ENCODE results near the gene LAMC1. TPM values are rescaled to one million over a fixed set of nuclear protein-coding genes. Genes with fewer than 3 reads are reported as not detected.

The LAMC1 gene
- total and polyA plus RNA-seq, 2 donors (not counting 1 experiment from before 2014, with no cell fraction given): 11.5 to 34.0 TPM

GRCh38 chr1:183097438-183098051, 74.3 kb downstream of the LAMC1 start:
- Mint-ChIP-seq H3K9me3 (ENCODE audit: insufficient read depth) (no peaks in the 10 kb centered on the region), H3K4me3 (no peak overlapping the region), H3K27me3 (no peaks in the 10 kb centered on the region), H3K27ac (no peak overlapping the region), H3K4me1 (peaks cover 19% of the 10 kb centered on the region)
- POLR2A ChIA-PET: no interaction called here
- Histone ChIP-seq H3K36me3 (replicated peaks in 1 of 2; ENCODE audit: control extremely low read depth in 1 of 2, control insufficient read depth in 1 of 2, extremely low read depth in 1 of 2, insufficient read depth in 2 of 2, low read length in 1 of 2) (no peaks in the 10 kb centered on the region), H3K4me1 (ENCODE audit: control insufficient read depth in 2 of 2, insufficient read depth in 2 of 2, low read length in 2 of 2) (peaks cover 11% of the 10 kb centered on the region in 2 donors), H2AFZ (ENCODE audit: insufficient read depth, low read depth, low read length, poor library complexity, severe bottlenecking) (no peak overlapping the region), H3K79me2 (ENCODE audit: control insufficient read depth, insufficient read depth, low read length) (peaks cover 20% of the 10 kb centered on the region), H3K9me3 (ENCODE audit: control extremely low read depth in 1 of 3, control insufficient read depth in 2 of 3, insufficient read depth in 1 of 3, low read length in 2 of 3) (no peaks in the 10 kb centered on the region), H3K4me3 (ENCODE audit: control extremely low read depth in 1 of 5, extremely low read depth in 1 of 5, insufficient read depth in 1 of 5, low read depth in 2 of 5, low read length in 4 of 5) (no peak overlapping the region), H3K27me3 (replicated peaks in 1 of 4; ENCODE audit: control extremely low read depth in 1 of 4, control insufficient read depth in 3 of 4, insufficient read depth in 4 of 4, low read length in 3 of 4) (no peaks in the 10 kb centered on the region), H3K9ac (ENCODE audit: low read length) (no peak overlapping the region), H3K27ac (ENCODE audit: low read length in 2 of 2) (no peak overlapping the region), H3K4me2 (replicated peaks; ENCODE audit: low read depth, low read length, poor library complexity, severe bottlenecking) (no peak overlapping the region), H4K20me1 (ENCODE audit: control insufficient read depth, insufficient read depth, low read length, poor library complexity, severe bottlenecking) (peaks cover 18% of the 10 kb centered on the region)
- WGBS (ENCODE audit: insufficient coverage): no CpG with 5 or more reads among the region's 3 CpGs
- intact Hi-C loops (cut with micrococcal nuclease): no loop called here
- CTCF ChIA-PET: no interaction called here
- no peak for TF ChIP-seq CTCF (IDR thresholded peaks at IDR 0.05)
- TF ChIP-seq EZH2 (IDR thresholded peaks at IDR 0.05; ENCODE audit: borderline replicate concordance, insufficient read depth, low read depth, low read length, poor library complexity, severe bottlenecking): no peak
- DNase-seq (no peak), ATAC-seq (ENCODE audit: low read depth) (no peak)

DNA sequence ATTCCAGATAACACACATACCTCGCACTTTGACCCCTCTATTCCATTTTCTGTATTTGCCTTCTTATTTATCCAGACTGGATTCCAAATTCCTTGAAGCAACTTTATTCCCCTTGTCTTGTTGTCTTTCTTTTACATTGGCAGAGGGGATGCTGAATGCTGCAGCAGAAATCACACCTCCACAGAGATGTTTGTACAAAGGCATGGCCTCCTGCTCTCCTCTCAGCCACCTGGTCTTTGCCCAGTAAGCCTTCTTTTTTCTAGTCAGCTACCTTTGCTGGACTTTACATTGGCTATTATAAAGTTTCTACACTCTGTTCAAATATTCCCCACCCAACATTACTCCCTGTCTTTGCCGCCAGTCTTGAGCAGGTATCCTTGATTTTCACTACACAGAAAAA, 75.1 kb downstream of the LAMC1 start:
- intact Hi-C loops (cut with micrococcal nuclease): no loop called here
- H3K4me1 ChIP-seq (ENCODE audit: control insufficient read depth in 2 of 2, insufficient read depth in 2 of 2, low read length in 2 of 2): peaks cover 11 to 13% of the 10 kb centered on the region in 2 donors
- WGBS (ENCODE audit: insufficient coverage): 94% methylated on average over 1 of the region's 2 CpGs
- H3K4me3 Mint-ChIP-seq: no peak overlapping the region
- ChIA-PET CTCF (no interaction called here), POLR2A (no interaction called here)
- no peak overlapping the region for H3K27ac Mint-ChIP-seq
- peaks cover 18% of the 10 kb centered on the region for H3K4me1 Mint-ChIP-seq
- H4K20me1 ChIP-seq (ENCODE audit: control insufficient read depth, insufficient read depth, low read length, poor library complexity, severe bottlenecking): peaks cover 25% of the 10 kb centered on the region
- H3K9ac ChIP-seq (ENCODE audit: low read length): no peak overlapping the region
- H3K4me2 ChIP-seq (replicated peaks; ENCODE audit: low read depth, low read length, poor library complexity, severe bottlenecking): no peak overlapping the region
- ATAC-seq (ENCODE audit: low read depth) (no peak), DNase-seq (no peak)
- no peaks in the 10 kb centered on the region for H3K27me3 Mint-ChIP-seq
- H3K9me3 ChIP-seq (ENCODE audit: control extremely low read depth in 1 of 3, control insufficient read depth in 2 of 3, insufficient read depth in 1 of 3, low read length in 2 of 3): no peaks in the 10 kb centered on the region
- TF ChIP-seq EZH2 (IDR thresholded peaks at IDR 0.05; ENCODE audit: borderline replicate concordance, insufficient read depth, low read depth, low read length, poor library complexity, severe bottlenecking) (no peak), CTCF (IDR thresholded peaks at IDR 0.05) (no peak)
- no peaks in the 10 kb centered on the region for H3K27me3 ChIP-seq (replicated peaks in 1 of 4; ENCODE audit: control extremely low read depth in 1 of 4, control insufficient read depth in 3 of 4, insufficient read depth in 4 of 4, low read length in 3 of 4)
- no peak overlapping the region for H3K27ac ChIP-seq (ENCODE audit: low read length in 2 of 2)
- H3K4me3 ChIP-seq (ENCODE audit: control extremely low read depth in 1 of 5, extremely low read depth in 1 of 5, insufficient read depth in 1 of 5, low read depth in 2 of 5, low read length in 4 of 5): no peak overlapping the region
- no peak overlapping the region for H2AFZ ChIP-seq (ENCODE audit: insufficient read depth, low read depth, low read length, poor library complexity, severe bottlenecking)
- H3K9me3 Mint-ChIP-seq (ENCODE audit: insufficient read depth): no peaks in the 10 kb centered on the region
- peaks cover 0 to 5% of the 10 kb centered on the region in 2 experiments for H3K36me3 ChIP-seq (replicated peaks in 1 of 2; ENCODE audit: control extremely low read depth in 1 of 2, control insufficient read depth in 1 of 2, extremely low read depth in 1 of 2, insufficient read depth in 2 of 2, low read length in 1 of 2)
- peaks cover 12% of the 10 kb centered on the region for H3K79me2 ChIP-seq (ENCODE audit: control insufficient read depth, insufficient read depth, low read length)

All from B cell (primary cell).